Activated B cell treated with CpG ODN at 0.5 μM for 24 hours (primary cell): ENCODE measurements around the gene OSBPL8. TPM values are rescaled to one million over a fixed set of nuclear protein-coding genes. Genes with fewer than 3 reads are reported as not detected.

Experiments used
- ATAC-seq: fragments of 200-7000 bp; cut with Tn5 transposase; one replicate; pipeline ENCODE4 v1.10.0; 2021; ENCODE audit warnings: low read depth, mild to moderate bottlenecking, moderate library complexity
- CTCF ChIA-PET: fragments of 350-600 bp; sonication (Branson Sonifier 250); formaldehyde crosslinking; loops from one replicate; lab custom pipeline; 2021; ENCODE audit warnings: antibody characterized with exemption; lab: Charles Lee
- POLR2A ChIA-PET: fragments of 350-600 bp; sonication (Branson Sonifier 250); formaldehyde crosslinking; loops from one replicate; lab custom pipeline; 2021; ENCODE audit warnings: antibody characterized with exemption; lab: Charles Lee
- DNase-seq: peaks from one replicate; pipeline ENCODE4 v3.0.0; 2022
- H3K27ac Mint-ChIP-seq: one replicate; pipeline ENCODE4 v1.8.0; 2020; ENCODE audit warnings: mixed read lengths
- H3K27me3 Mint-ChIP-seq: one replicate; pipeline ENCODE4 v1.8.0; 2021; ENCODE audit warnings: mixed read lengths
- H3K36me3 Mint-ChIP-seq: one replicate; pipeline ENCODE4 v1.8.0; 2021; ENCODE audit warnings: low read depth, mixed read lengths
- H3K4me1 Mint-ChIP-seq: one replicate; pipeline ENCODE4 v1.8.0; 2021; ENCODE audit warnings: mixed read lengths
- H3K4me3 Mint-ChIP-seq: one replicate; pipeline ENCODE4 v1.8.0; 2020; ENCODE audit warnings: mild to moderate bottlenecking, mixed read lengths
- H3K9me3 Mint-ChIP-seq: one replicate; pipeline ENCODE4 v1.8.0; 2020; ENCODE audit warnings: mixed read lengths
- CTCF ChIP-seq: fragments of 200-600 bp; IDR thresholded peaks from one replicate; pipeline ENCODE4 v1.8.0; 2022; ENCODE audit warnings: antibody characterized with exemption, mild to moderate bottlenecking
- intact Hi-C: fragments of 100-400 bp; cut with micrococcal nuclease; formaldehyde crosslinking; loops from one replicate; pipeline ENCODE4 v1.15.1; 2024
- total RNA-seq: library from RNA; stranded (reverse); gene quantifications from 2 replicates; pipeline ENCODE4 v1.2.3, GENCODE V29; 2022

Gene OSBPL8
- total RNA-seq, 1 donor from 2014 or later, result 79.6 TPM

GRCh38 chr12:76460807-76461206 lies 98.8 kb downstream of the OSBPL8 start:
- intact Hi-C loops, result no loop called here
- no peak for DNase-seq
- Mint-ChIP-seq H3K27me3 (no peaks in the 10 kb centered on the region), H3K9me3 (no peaks in the 10 kb centered on the region), H3K4me3 (no peak overlapping the region), H3K4me1 (peaks cover 24% of the 10 kb centered on the region), H3K27ac (no peak overlapping the region), H3K36me3 (peaks cover 4% of the 10 kb centered on the region)
- TF ChIP-seq CTCF, result no peak
- CTCF ChIA-PET, result no interaction called here
- ATAC-seq, result no peak
- POLR2A ChIA-PET, result no interaction called here

- Mint-ChIP-seq H3K9me3 (no peaks in the 10 kb centered on the region), H3K36me3 (peaks cover 1% of the 10 kb centered on the region), H3K27me3 (no peaks in the 10 kb centered on the region), H3K4me3 (no peak overlapping the region), H3K27ac (no peak overlapping the region), H3K4me1 (peaks cover 20% of the 10 kb centered on the region)
- ChIA-PET CTCF (interaction anchor here (5.5 kb wide), 1 partner anchor 129 kb away, joined by 34 read pairs; no protein-coding TSS in a partner anchor), POLR2A (interaction anchor here (0.6 kb wide), 1 partner anchor 110 kb away, joined by 3 read pairs; the partner anchor contains the start of gene BBS10)
- no peak for TF ChIP-seq CTCF
- intact Hi-C loops, result loop anchor here (5.0 kb wide), 2 partner anchors 406 to 426 kb away; partner anchors contain the start of gene PHLDA1
- DNase-seq (no peak), ATAC-seq (no peak)
Measured at GRCh38 chr12:76457818-76458217, 101.8 kb downstream of the OSBPL8 start.

GRCh38 chr12:76457010-76457409 lies 102.6 kb downstream of the OSBPL8 start:
- POLR2A ChIA-PET, result interaction anchor here (0.7 kb wide), 1 partner anchor 399 kb away, joined by 3 read pairs; no protein-coding TSS in a partner anchor
- DNase-seq (no peak), ATAC-seq (no peak)
- H3K4me3 Mint-ChIP-seq, result no peak overlapping the region
- CTCF ChIA-PET, result interaction anchor here (1.2 to 5.5 kb wide), 8 partner anchors 12 to 929 kb away, joined by 3 to 34 read pairs (median 6); no protein-coding TSS in a partner anchor
- no peak overlapping the region for H3K27ac Mint-ChIP-seq
- TF ChIP-seq CTCF, result no peak
- peaks cover 8% of the 10 kb centered on the region for H3K36me3 Mint-ChIP-seq
- H3K27me3 Mint-ChIP-seq, result no peaks in the 10 kb centered on the region
- H3K9me3 Mint-ChIP-seq, result no peaks in the 10 kb centered on the region
- intact Hi-C loops, result loop anchor here (5.0 kb wide), 2 partner anchors 405 to 425 kb away; partner anchors contain the start of gene PHLDA1
- H3K4me1 Mint-ChIP-seq, result peaks cover 16% of the 10 kb centered on the region

- H3K4me3 Mint-ChIP-seq, result no peak overlapping the region
- intact Hi-C loops, result loop anchor here (1.0 to 5.0 kb wide), 7 partner anchors 104 to 1121 kb away; partner anchors contain the start of genes GLIPR1L1, OSBPL8 and PHLDA1
- H3K27me3 Mint-ChIP-seq, result no peaks in the 10 kb centered on the region
- no peak for TF ChIP-seq CTCF
- ChIA-PET CTCF (interaction anchor here (0.6 to 5.5 kb wide), 25 partner anchors 13 to 1064 kb away, joined by 3 to 34 read pairs (median 4); partner anchors contain the start of gene OSBPL8), POLR2A (interaction anchor here (0.9 to 1.6 kb wide), 2 partner anchors 55 to 103 kb away, joined by 5 read pairs; partner anchors contain the start of gene OSBPL8)
- no peaks in the 10 kb centered on the region for H3K9me3 Mint-ChIP-seq
- H3K4me1 Mint-ChIP-seq, result peaks cover 9% of the 10 kb centered on the region
- no peak overlapping the region for H3K27ac Mint-ChIP-seq
- no peak for DNase-seq
- H3K36me3 Mint-ChIP-seq, result peaks cover 13% of the 10 kb centered on the region
- ATAC-seq, result peak; percentile 62
Measured at GRCh38 chr12:76455582-76456345, 103.8 kb downstream of the OSBPL8 start.

- Mint-ChIP-seq H3K9me3 (no peaks in the 10 kb centered on the region), H3K4me3 (no peak overlapping the region), H3K36me3 (peaks cover 37% of the 10 kb centered on the region), H3K27me3 (no peaks in the 10 kb centered on the region), H3K27ac (no peak overlapping the region), H3K4me1 (peaks cover 4% of the 10 kb centered on the region)
- POLR2A ChIA-PET, result no interaction called here
- intact Hi-C loops, result no loop called here
- ATAC-seq (no peak), DNase-seq (no peak)
- TF ChIP-seq CTCF, result no peak
- CTCF ChIA-PET, result no interaction called here
Measured at GRCh38 chr12:76451528-76451927, 108.0 kb downstream of the OSBPL8 start.
